Lower leg skin (tissue), 3 donors: Measurements from ENCODE around the gene C14orf93.
"Not testable (repeated sequence)": the region's sequence is repeated elsewhere in the genome, so short reads cannot be mapped to it uniquely, and the experiment has no call there.

Source experiments
- CTCF ChIP-seq, 3 donors: fragments of 450-650 bp; IDR thresholded peaks; one replicate each; pipeline ENCODE4 v1.5.1; 2016; ENCODE audit warnings: antibody characterized with exemption in 3 of 3, mild to moderate bottlenecking in 3 of 3, moderate library complexity in 2 of 3
- POLR2A ChIP-seq, 2 donors: fragments of 450-650 bp; IDR thresholded peaks; one replicate each; pipeline ENCODE4 v1.6.1; 2016 to 2017; ENCODE audit warnings: antibody characterized with exemption in 2 of 2, mild to moderate bottlenecking in 1 of 2, moderate library complexity in 1 of 2

GRCh38 chr14:22965916-22966782 is 43.8 kb downstream of the C14orf93 start:
- TF ChIP-seq CTCF, POLR2A (IDR thresholded peaks at IDR 0.05): not testable (repeated sequence)
